ENCODE measurements around the gene TFAP2B.

DNA sequence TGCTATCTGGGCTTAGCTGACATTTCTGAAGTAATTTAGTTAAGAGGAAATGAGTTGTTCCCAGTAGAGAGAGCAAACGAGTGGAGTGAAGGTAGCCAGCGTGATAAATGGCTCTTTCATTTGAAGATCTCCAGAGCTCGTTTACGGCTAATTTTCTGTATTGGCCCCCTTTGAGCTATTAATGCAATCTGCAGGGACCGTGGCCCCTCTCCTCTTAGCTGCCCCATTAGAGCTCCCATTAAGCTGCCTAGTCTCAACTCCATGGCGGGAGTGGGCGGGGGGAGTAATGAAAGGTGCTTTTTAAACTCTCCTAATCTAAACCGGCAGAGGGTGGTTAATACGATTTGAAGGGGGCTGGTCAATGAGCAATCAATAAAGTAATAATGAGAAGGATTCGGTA lies 12.5 kb downstream of the TFAP2B start:
- TF ChIP-seq, protein P1, sequence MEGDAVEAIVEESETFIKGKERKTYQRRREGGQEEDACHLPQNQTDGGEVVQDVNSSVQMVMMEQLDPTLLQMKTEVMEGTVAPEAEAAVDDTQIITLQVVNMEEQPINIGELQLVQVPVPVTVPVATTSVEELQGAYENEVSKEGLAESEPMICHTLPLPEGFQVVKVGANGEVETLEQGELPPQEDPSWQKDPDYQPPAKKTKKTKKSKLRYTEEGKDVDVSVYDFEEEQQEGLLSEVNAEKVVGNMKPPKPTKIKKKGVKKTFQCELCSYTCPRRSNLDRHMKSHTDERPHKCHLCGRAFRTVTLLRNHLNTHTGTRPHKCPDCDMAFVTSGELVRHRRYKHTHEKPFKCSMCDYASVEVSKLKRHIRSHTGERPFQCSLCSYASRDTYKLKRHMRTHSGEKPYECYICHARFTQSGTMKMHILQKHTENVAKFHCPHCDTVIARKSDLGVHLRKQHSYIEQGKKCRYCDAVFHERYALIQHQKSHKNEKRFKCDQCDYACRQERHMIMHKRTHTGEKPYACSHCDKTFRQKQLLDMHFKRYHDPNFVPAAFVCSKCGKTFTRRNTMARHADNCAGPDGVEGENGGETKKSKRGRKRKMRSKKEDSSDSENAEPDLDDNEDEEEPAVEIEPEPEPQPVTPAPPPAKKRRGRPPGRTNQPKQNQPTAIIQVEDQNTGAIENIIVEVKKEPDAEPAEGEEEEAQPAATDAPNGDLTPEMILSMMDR (IDR thresholded peaks at IDR 0.05), result no peak
- no peak for TF ChIP-seq ZFX (IDR thresholded peaks at IDR 0.05; ENCODE audit: borderline replicate concordance)
